Astrocyte (in vitro differentiated cells and primary cell): ENCODE data around the gene COL5A2. TPM values are rescaled to one million over a fixed set of nuclear protein-coding genes. Genes with fewer than 3 reads are reported as not detected.
A peak's percentile ranks its signal among the peaks of the same experiment; 100 is the strongest.

Experiments used
- DNase-seq: peaks from one replicate; pipeline ENCODE4 v3.0.0-alpha.2; 2010; ENCODE audit warnings: low read depth
- FAIRE-seq: peaks from 2 replicates; lab custom pipeline; 2011; peaks lifted over from hg19 to GRCh38; lab: Jason Lieb, UNC
- H2AFZ ChIP-seq: 2 replicates; pipeline ENCODE4 v1.6.0; 2012; ENCODE audit warnings: low read depth, low read length, inconsistent platforms
- H3K27ac ChIP-seq: 2 replicates; pipeline ENCODE4 v1.5.1; 2011; ENCODE audit warnings: low read depth, low read length, inconsistent platforms
- H3K27me3 ChIP-seq: 2 replicates; pipeline ENCODE4 v1.6.0; 2011; ENCODE audit warnings: low read length, inconsistent platforms; ENCODE audit not compliant: insufficient read depth
- H3K36me3 ChIP-seq: 2 replicates; pipeline ENCODE4 v1.5.1; 2011; ENCODE audit warnings: low read length, inconsistent platforms; ENCODE audit not compliant: insufficient read depth
- H3K4me1 ChIP-seq: 2 replicates; pipeline ENCODE4 v1.5.1; 2011; ENCODE audit warnings: low read length, inconsistent platforms; ENCODE audit not compliant: insufficient read depth
- H3K4me2 ChIP-seq: 2 replicates; pipeline ENCODE4 v1.6.0; 2012; ENCODE audit warnings: low read length, inconsistent platforms
- H3K4me3 ChIP-seq: 2 replicates; pipeline ENCODE4 v1.5.1; 2011; ENCODE audit warnings: low read depth, mild to moderate bottlenecking, low read length, inconsistent platforms; ENCODE audit not compliant: insufficient read depth
- H3K79me2 ChIP-seq: 2 replicates; pipeline ENCODE4 v1.6.0; 2012; ENCODE audit warnings: mild to moderate bottlenecking, low read length, inconsistent platforms; ENCODE audit not compliant: insufficient read depth
- H3K9ac ChIP-seq: 2 replicates; pipeline ENCODE4 v1.6.0; 2012; ENCODE audit warnings: mild to moderate bottlenecking, low read length, inconsistent platforms
- H3K9me3 ChIP-seq: 2 replicates; pipeline ENCODE4 v1.5.1; 2012; ENCODE audit warnings: low read depth, mild to moderate bottlenecking, low read length, inconsistent platforms; ENCODE audit not compliant: insufficient read depth
- H4K20me1 ChIP-seq: 2 replicates; pipeline ENCODE4 v1.6.0; 2012; ENCODE audit warnings: low read length, inconsistent platforms; ENCODE audit not compliant: insufficient read depth
- H3K27ac Mint-ChIP-seq: one replicate; pipeline ENCODE4 v1.8.0; 2021; ENCODE audit warnings: mild to moderate bottlenecking, mixed read lengths; ENCODE audit not compliant: unreplicated experiment
- H3K27me3 Mint-ChIP-seq: one replicate; pipeline ENCODE4 v1.8.0; 2021; ENCODE audit warnings: low read depth, mixed read lengths; ENCODE audit not compliant: unreplicated experiment
- H3K36me3 Mint-ChIP-seq: one replicate; pipeline ENCODE4 v1.8.0; 2021; ENCODE audit warnings: low read depth, mixed read lengths; ENCODE audit not compliant: unreplicated experiment
- H3K4me1 Mint-ChIP-seq: one replicate; pipeline ENCODE4 v1.8.0; 2021; ENCODE audit warnings: low read depth, mixed read lengths; ENCODE audit not compliant: unreplicated experiment
- H3K4me3 Mint-ChIP-seq: one replicate; pipeline ENCODE4 v1.8.0; 2021; ENCODE audit warnings: mild to moderate bottlenecking, moderate library complexity, mixed read lengths; ENCODE audit not compliant: unreplicated experiment
- H3K9me3 Mint-ChIP-seq: one replicate; pipeline ENCODE4 v1.8.0; 2021; ENCODE audit warnings: mild to moderate bottlenecking, mixed read lengths; ENCODE audit not compliant: unreplicated experiment
- EZH2 ChIP-seq: IDR thresholded peaks from 2 replicates; pipeline ENCODE4 v1.6.1; 2012; ENCODE audit warnings: mild to moderate bottlenecking, low read length, inconsistent platforms; ENCODE audit not compliant: insufficient read depth
- total RNA-seq: library from RNA; stranded (reverse); gene quantifications from 2 replicates; pipeline ENCODE4 v1.2.1, GENCODE V29; 2021
- TF ChIP-seq, protein P1 (sequence below): IDR thresholded peaks from 2 replicates; pipeline ENCODE4 v1.5.1; 2011; ENCODE audit warnings: low read depth, mild to moderate bottlenecking, inconsistent platforms, low read length, moderate library complexity; ENCODE audit not compliant: insufficient read depth

Gene COL5A2
- total RNA-seq, 1 donor from 2014 or later = 429 TPM

DNA sequence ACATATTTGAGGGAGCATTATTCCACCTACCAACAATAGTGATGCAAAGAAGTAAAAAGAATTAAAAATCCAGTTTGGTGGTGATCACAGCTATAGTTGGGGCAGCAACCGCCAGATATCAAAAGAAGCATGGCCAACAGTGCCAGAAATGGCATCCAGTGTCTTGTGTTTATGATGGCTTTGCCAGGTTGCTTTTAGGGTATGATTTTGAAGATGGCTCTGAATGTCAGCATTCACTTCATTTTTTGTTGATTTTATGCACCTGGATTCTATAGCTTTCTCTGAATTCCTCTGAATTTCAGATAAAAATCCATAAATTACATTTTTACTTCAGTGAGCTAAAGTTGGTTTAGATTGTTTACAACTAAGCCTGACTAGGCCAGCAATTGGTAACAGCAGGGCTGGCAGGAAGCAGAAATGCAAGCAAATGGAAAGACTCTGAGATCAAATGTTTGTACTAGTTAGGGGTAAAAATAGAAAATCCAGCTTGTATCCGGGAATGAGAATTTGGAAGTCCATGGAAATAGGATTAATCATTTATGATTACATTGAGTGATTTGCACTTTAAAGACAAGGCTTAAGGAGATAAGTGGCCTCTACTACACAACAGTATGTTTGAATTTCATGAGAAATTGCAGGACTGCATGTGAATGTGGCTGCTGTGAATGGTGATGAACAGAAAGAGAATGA, 165.0 kb downstream of the COL5A2 start:
- Histone ChIP-seq H3K9ac (no peak overlapping the region), H3K79me2 (no peaks in the 10 kb centered on the region), H3K27ac (no peak overlapping the region), H3K9me3 (no peaks in the 10 kb centered on the region), H3K4me1 (peaks cover 5% of the 10 kb centered on the region), H3K27me3 (no peaks in the 10 kb centered on the region), H3K4me3 (no peak overlapping the region), H2AFZ (no peak overlapping the region), H3K36me3 (peaks cover 10% of the 10 kb centered on the region), H4K20me1 (no peaks in the 10 kb centered on the region), H3K4me2 (no peak overlapping the region)
- DNase-seq = peak; percentile 42
- TF ChIP-seq, protein P1, sequence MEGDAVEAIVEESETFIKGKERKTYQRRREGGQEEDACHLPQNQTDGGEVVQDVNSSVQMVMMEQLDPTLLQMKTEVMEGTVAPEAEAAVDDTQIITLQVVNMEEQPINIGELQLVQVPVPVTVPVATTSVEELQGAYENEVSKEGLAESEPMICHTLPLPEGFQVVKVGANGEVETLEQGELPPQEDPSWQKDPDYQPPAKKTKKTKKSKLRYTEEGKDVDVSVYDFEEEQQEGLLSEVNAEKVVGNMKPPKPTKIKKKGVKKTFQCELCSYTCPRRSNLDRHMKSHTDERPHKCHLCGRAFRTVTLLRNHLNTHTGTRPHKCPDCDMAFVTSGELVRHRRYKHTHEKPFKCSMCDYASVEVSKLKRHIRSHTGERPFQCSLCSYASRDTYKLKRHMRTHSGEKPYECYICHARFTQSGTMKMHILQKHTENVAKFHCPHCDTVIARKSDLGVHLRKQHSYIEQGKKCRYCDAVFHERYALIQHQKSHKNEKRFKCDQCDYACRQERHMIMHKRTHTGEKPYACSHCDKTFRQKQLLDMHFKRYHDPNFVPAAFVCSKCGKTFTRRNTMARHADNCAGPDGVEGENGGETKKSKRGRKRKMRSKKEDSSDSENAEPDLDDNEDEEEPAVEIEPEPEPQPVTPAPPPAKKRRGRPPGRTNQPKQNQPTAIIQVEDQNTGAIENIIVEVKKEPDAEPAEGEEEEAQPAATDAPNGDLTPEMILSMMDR = no peak
- no peak for TF ChIP-seq EZH2
- Mint-ChIP-seq H3K4me3 (no peak overlapping the region), H3K4me1 (peaks cover 18% of the 10 kb centered on the region), H3K9me3 (peaks cover 2% of the 10 kb centered on the region), H3K27me3 (peaks cover 2% of the 10 kb centered on the region), H3K27ac (no peak overlapping the region), H3K36me3 (peaks cover 5% of the 10 kb centered on the region)
- FAIRE-seq = peak; percentile 76

DNA sequence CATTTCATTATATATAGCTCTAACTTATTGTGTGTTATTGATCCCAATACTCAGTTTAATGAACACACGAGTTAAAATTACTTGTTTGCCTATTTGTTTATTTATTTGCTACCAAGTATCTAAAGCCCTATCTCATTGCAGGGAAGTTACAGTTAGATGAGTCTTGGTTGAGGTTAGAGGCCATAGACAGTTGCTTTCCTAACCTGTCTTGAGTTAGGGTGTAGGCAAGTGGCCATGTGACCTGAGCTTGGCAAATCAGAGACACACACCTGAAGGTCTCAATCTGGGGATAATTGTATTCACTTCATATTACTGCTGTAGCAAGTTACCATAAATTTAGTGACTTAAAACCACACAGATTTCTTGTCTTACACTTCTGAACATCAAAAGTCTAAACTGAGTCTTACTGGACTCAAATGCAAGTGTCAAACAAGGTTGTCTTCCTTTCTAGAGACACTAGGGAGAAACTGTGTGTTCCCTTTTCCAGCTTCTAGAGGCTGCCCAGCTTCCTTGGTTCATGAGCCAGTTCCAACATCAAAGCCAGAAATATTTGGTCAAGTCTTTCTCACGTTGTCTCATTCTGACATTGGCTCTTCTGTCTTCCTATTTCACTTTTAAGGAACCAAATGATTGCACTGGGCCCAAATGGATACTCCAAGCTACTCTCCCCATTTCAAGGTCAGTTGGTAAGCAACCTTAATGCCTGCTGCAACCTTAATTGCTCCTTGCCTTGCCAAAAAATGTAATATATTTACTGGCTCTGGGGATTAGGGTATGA, 165.7 kb downstream of the COL5A2 start:
- no peak overlapping the region for H3K4me2 ChIP-seq
- H3K9me3 ChIP-seq = no peaks in the 10 kb centered on the region
- H3K9ac ChIP-seq = no peak overlapping the region
- peaks cover 5% of the 10 kb centered on the region for H3K4me1 ChIP-seq
- H2AFZ ChIP-seq = no peak overlapping the region
- no peaks in the 10 kb centered on the region for H3K27me3 ChIP-seq
- TF ChIP-seq, protein P1 = no peak
- TF ChIP-seq EZH2 = no peak
- H3K36me3 Mint-ChIP-seq = peaks cover 8% of the 10 kb centered on the region
- no peaks in the 10 kb centered on the region for H4K20me1 ChIP-seq
- H3K4me3 Mint-ChIP-seq = no peak overlapping the region
- H3K4me3 ChIP-seq = no peak overlapping the region
- H3K36me3 ChIP-seq = peaks cover 10% of the 10 kb centered on the region
- no peaks in the 10 kb centered on the region for H3K9me3 Mint-ChIP-seq
- H3K27ac ChIP-seq = no peak overlapping the region
- H3K27ac Mint-ChIP-seq = no peak overlapping the region
- H3K79me2 ChIP-seq = no peaks in the 10 kb centered on the region
- no peak for FAIRE-seq
- H3K27me3 Mint-ChIP-seq = peaks cover 2% of the 10 kb centered on the region
- peak; percentile 51 for DNase-seq
- H3K4me1 Mint-ChIP-seq = peaks cover 11% of the 10 kb centered on the region

DNA sequence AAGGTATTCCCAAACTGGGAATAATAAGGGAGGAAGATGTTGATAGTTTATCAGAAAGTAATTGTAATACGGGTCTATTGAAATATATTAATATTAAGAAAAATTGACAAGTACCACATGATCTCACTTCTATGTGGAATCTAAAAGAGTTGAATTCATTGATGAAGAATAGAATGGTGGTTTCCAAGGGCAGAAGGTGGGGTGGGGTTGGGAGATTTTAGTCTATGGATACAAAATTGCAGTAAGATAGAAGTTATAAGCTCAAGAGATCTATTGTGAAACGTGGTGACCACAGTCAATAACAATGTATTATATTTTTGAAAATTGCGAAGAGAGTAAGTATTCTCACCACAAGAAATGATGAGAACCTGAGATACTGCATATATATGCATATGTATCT, 166.5 kb downstream of the COL5A2 start:
- peaks cover 7% of the 10 kb centered on the region for H3K4me1 Mint-ChIP-seq
- Histone ChIP-seq H3K4me3 (no peak overlapping the region), H3K79me2 (no peaks in the 10 kb centered on the region), H3K9ac (no peak overlapping the region), H3K36me3 (peaks cover 11% of the 10 kb centered on the region), H3K27me3 (no peaks in the 10 kb centered on the region), H3K4me2 (no peak overlapping the region), H3K27ac (no peak overlapping the region), H2AFZ (no peak overlapping the region), H3K4me1 (no peaks in the 10 kb centered on the region), H3K9me3 (no peaks in the 10 kb centered on the region), H4K20me1 (no peaks in the 10 kb centered on the region)
- no peak for TF ChIP-seq EZH2
- TF ChIP-seq, protein P1 = no peak
- H3K27me3 Mint-ChIP-seq = peaks cover 2% of the 10 kb centered on the region
- no peaks in the 10 kb centered on the region for H3K9me3 Mint-ChIP-seq
- no peak overlapping the region for H3K4me3 Mint-ChIP-seq
- FAIRE-seq = no peak
- H3K36me3 Mint-ChIP-seq = peaks cover 13% of the 10 kb centered on the region
- H3K27ac Mint-ChIP-seq = no peak overlapping the region
- DNase-seq = no peak
